Gastroesophageal sphincter (tissue), 3 donors: Measurements from ENCODE around the gene AGBL4.

Experiments used
- CTCF ChIP-seq, 4 experiments: fragments of 200-600 bp in 2 of 4; fragments of 450-650 bp in 2 of 4; sonication (generic) in 1 of 4; IDR thresholded peaks; one replicate each; pipeline ENCODE4 v1.5.1; 2017 to 2019; ENCODE audit warnings: antibody characterized with exemption in 4 of 4, mild to moderate bottlenecking in 2 of 4, moderate library complexity in 2 of 4
- EP300 ChIP-seq: sonication (generic); formaldehyde crosslinking; IDR thresholded peaks from one replicate; pipeline ENCODE4 v1.6.1; 2017; ENCODE audit warnings: antibody characterized with exemption, mild to moderate bottlenecking
- POLR2A ChIP-seq, 2 donors: fragments of 450-650 bp; IDR thresholded peaks; one replicate each; pipeline ENCODE4 v1.6.1; 2017; ENCODE audit warnings: antibody characterized with exemption in 2 of 2, mild to moderate bottlenecking in 2 of 2, moderate library complexity in 1 of 2
- POLR2AphosphoS5 ChIP-seq: sonication (generic); formaldehyde crosslinking; IDR thresholded peaks from one replicate; pipeline ENCODE4 v1.6.1; 2017; ENCODE audit warnings: antibody characterized with exemption

GRCh38 chr1:48495911-48496310 lies 1527.8 kb downstream of the AGBL4 start:
- TF ChIP-seq POLR2AphosphoS5 (no peak), CTCF (IDR thresholded peaks at IDR 0.05) (no peak), POLR2A (IDR thresholded peaks at IDR 0.05) (no peak), EP300 (no peak)
